H1 (cell line): ENCODE results near the gene BCAP31. TPM values are rescaled to one million over a fixed set of nuclear protein-coding genes. Genes with fewer than 3 reads are reported as not detected.
"Not testable (repeated sequence)": the region's sequence is repeated elsewhere in the genome, so short reads cannot be mapped to it uniquely, and the experiment has no call there.

ENCODE experiments used
- CTCF ChIA-PET: fragments of 300-600 bp; sonication (Branson Sonifier 250); formaldehyde crosslinking; loops from one replicate; lab custom pipeline; 2021; ENCODE audit not compliant: partially characterized antibody; lab: Charles Lee
- POLR2A ChIA-PET: fragments of 300-600 bp; sonication (Branson Sonifier 250); formaldehyde crosslinking; loops from one replicate; lab custom pipeline; 2021; ENCODE audit warnings: inconsistent platforms; ENCODE audit not compliant: partially characterized antibody; lab: Charles Lee
- DNase-seq, 2 experiments: peaks; one replicate each; pipeline versions ENCODE4 v3.0.0 to v3.0.0-alpha.2; 2010 to 2022; ENCODE audit warnings: low spot score in 2 of 2, low read depth in 1 of 2, mixed read lengths in 1 of 2
- FAIRE-seq: peaks from 2 replicates; lab custom pipeline; 2011; peaks lifted over from hg19 to GRCh38; lab: Jason Lieb, UNC
- H2AFZ ChIP-seq: 2 replicates; pipeline ENCODE4 v1.8.1; 2012; ENCODE audit warnings: low read length, inconsistent platforms
- H2AK5ac ChIP-seq: 2 replicates; pipeline ENCODE4 v1.6.1; 2013; ENCODE audit warnings: low read depth, low read length
- H2BK120ac ChIP-seq: replicated peaks from 2 replicates; pipeline ENCODE3; 2013; ENCODE audit warnings: low read depth, low read length, inconsistent platforms
- H2BK12ac ChIP-seq: 2 replicates; pipeline ENCODE4 v1.6.1; 2013; ENCODE audit warnings: low read depth, low read length
- H2BK15ac ChIP-seq: 2 replicates; pipeline ENCODE4 v1.6.1; 2013; ENCODE audit warnings: low read length
- H2BK20ac ChIP-seq: 2 replicates; pipeline ENCODE4 v1.6.1; 2013; ENCODE audit warnings: low read length
- H2BK5ac ChIP-seq: 2 replicates; pipeline ENCODE4 v1.6.1; 2013; ENCODE audit warnings: low read depth, low read length
- H3K14ac ChIP-seq: 2 replicates; pipeline ENCODE4 v1.6.1; 2013; ENCODE audit warnings: inconsistent platforms; ENCODE audit not compliant: insufficient read length
- H3K18ac ChIP-seq: 2 replicates; pipeline ENCODE4 v1.6.1; 2013; ENCODE audit warnings: low read length; ENCODE audit errors: extremely low read depth
- H3K23ac ChIP-seq: 2 replicates; pipeline ENCODE4 v1.6.1; 2013; ENCODE audit warnings: inconsistent platforms; ENCODE audit not compliant: insufficient read length
- H3K23me2 ChIP-seq: 2 replicates; pipeline ENCODE4 v1.6.1; 2013; ENCODE audit warnings: low read depth, low read length
- H3K27ac ChIP-seq: 2 replicates; pipeline ENCODE4 v1.6.1; 2011; ENCODE audit warnings: low read depth, low read length, inconsistent platforms
- H3K27me3 ChIP-seq, 4 experiments: replicated peaks in 1 of 4; 1 replicate in 1 of 4; 2 replicates in 3 of 4; pipeline versions ENCODE4 v1.6.1 to v1.8.1; 2011 to 2013; ENCODE audit warnings: low read length in 3 of 4, mild to moderate bottlenecking in 3 of 4, inconsistent platforms in 2 of 4, mixed read lengths in 2 of 4, moderate library complexity in 1 of 4; ENCODE audit not compliant: control insufficient read depth in 3 of 4, insufficient read depth in 3 of 4; ENCODE audit errors: extremely low read depth in 1 of 4
- H3K36me3 ChIP-seq, 4 experiments: 2 replicates each; pipeline versions ENCODE4 v1.6.1 to v1.8.1; 2011 to 2013; ENCODE audit warnings: mild to moderate bottlenecking in 4 of 4, low read length in 3 of 4, moderate library complexity in 2 of 4, control low read depth in 1 of 4, inconsistent platforms in 1 of 4; ENCODE audit not compliant: insufficient read depth in 4 of 4, control insufficient read depth in 2 of 4
- H3K4ac ChIP-seq: replicated peaks from 2 replicates; pipeline ENCODE3; 2013; ENCODE audit warnings: low read length, low read depth, mixed read lengths, inconsistent platforms; ENCODE audit not compliant: insufficient read length
- H3K4me1 ChIP-seq, 4 experiments: replicated peaks in 1 of 4; 1 replicate in 1 of 4; 2 replicates in 3 of 4; pipeline versions ENCODE4 v1.6.1 to v1.8.1; 2011 to 2013; ENCODE audit warnings: low read length in 3 of 4, inconsistent platforms in 2 of 4, mixed read lengths in 1 of 4; ENCODE audit not compliant: insufficient read depth in 4 of 4, control insufficient read depth in 3 of 4
- H3K4me2 ChIP-seq, 2 experiments: 2 replicates each; pipeline versions ENCODE4 v1.6.1 to v1.8.1; 2011 to 2013; ENCODE audit warnings: low read depth in 2 of 2, low read length in 2 of 2, control low read depth in 1 of 2, inconsistent platforms in 1 of 2, mild to moderate bottlenecking in 1 of 2; ENCODE audit not compliant: insufficient read depth in 1 of 2
- H3K4me3 ChIP-seq, 4 experiments: fragments of 200-600, 300-600 bp in 1 of 4; sonication (generic), shearing (Covaris generic), sonication (Bioruptor Twin) in 1 of 4; 2 replicates each; pipeline versions ENCODE4 v1.5.1 to v1.8.1; 2011 to 2016; ENCODE audit warnings: low read length in 4 of 4, low read depth in 3 of 4, control low read depth in 2 of 4, inconsistent platforms in 2 of 4, mild to moderate bottlenecking in 2 of 4, mixed read lengths in 1 of 4, moderate library complexity in 1 of 4; ENCODE audit not compliant: insufficient read depth in 2 of 4; ENCODE audit errors: extremely low read depth in 1 of 4
- H3K56ac ChIP-seq: replicated peaks from 2 replicates; pipeline ENCODE3; 2013; ENCODE audit warnings: low read depth, mild to moderate bottlenecking, mixed read lengths, low read length, inconsistent platforms; ENCODE audit not compliant: insufficient read length
- H3K79me1 ChIP-seq: 2 replicates; pipeline ENCODE4 v1.6.1; 2013; ENCODE audit warnings: low read depth, low read length, control low read depth
- H3K79me2 ChIP-seq, 2 experiments: 2 replicates each; pipeline versions ENCODE4 v1.6.1 to v1.8.1; 2012 to 2013; ENCODE audit warnings: low read length in 2 of 2, mild to moderate bottlenecking in 2 of 2, inconsistent platforms in 1 of 2; ENCODE audit not compliant: insufficient read depth in 2 of 2, control insufficient read depth in 1 of 2
- H3K9ac ChIP-seq, 4 experiments: replicated peaks in 1 of 4; 1 replicate in 1 of 4; 2 replicates in 3 of 4; pipeline versions ENCODE4 v1.6.1 to v1.8.1; 2011 to 2013; ENCODE audit warnings: low read depth in 3 of 4, low read length in 3 of 4, control low read depth in 2 of 4, mild to moderate bottlenecking in 2 of 4, moderate library complexity in 2 of 4, inconsistent platforms in 1 of 4; ENCODE audit errors: extremely low read depth in 1 of 4
- H3K9me3 ChIP-seq, 2 experiments: 2 replicates each; pipeline versions ENCODE4 v1.6.1 to v1.8.1; 2012 to 2013; ENCODE audit warnings: mild to moderate bottlenecking in 2 of 2, moderate library complexity in 2 of 2, control low read depth in 1 of 2, inconsistent platforms in 1 of 2, low read depth in 1 of 2, low read length in 1 of 2, mixed read lengths in 1 of 2; ENCODE audit not compliant: insufficient read depth in 2 of 2
- H4K20me1 ChIP-seq, 2 experiments: replicated peaks in 1 of 2; 2 replicates each; pipeline versions ENCODE3 to v1.8.1; 2011 to 2013; ENCODE audit warnings: inconsistent platforms in 2 of 2, low read length in 2 of 2, mild to moderate bottlenecking in 1 of 2; ENCODE audit not compliant: insufficient read depth in 2 of 2, control insufficient read depth in 1 of 2
- H4K5ac ChIP-seq: 2 replicates; pipeline ENCODE4 v1.6.1; 2013; ENCODE audit warnings: low read length, low read depth, mixed read lengths, inconsistent platforms; ENCODE audit not compliant: insufficient read length
- H4K8ac ChIP-seq: 2 replicates; pipeline ENCODE4 v1.8.0; 2013; ENCODE audit warnings: mild to moderate bottlenecking, moderate library complexity, low read length, inconsistent platforms; ENCODE audit not compliant: insufficient read depth; ENCODE audit errors: extremely low read depth
- H4K91ac ChIP-seq: replicated peaks from 2 replicates; pipeline ENCODE3; 2013; ENCODE audit warnings: low read length, mixed read lengths, inconsistent platforms; ENCODE audit not compliant: insufficient read length
- WGBS, 2 experiments: shearing (Covaris generic) in 1 of 2; methylation state at CpG; one replicate each; pipeline versions ENCODE4 v1.1.6 to v1.1.7; 2013 to 2015; ENCODE audit warnings: low lambda C conversion rate in 2 of 2, mixed read lengths in 2 of 2, inconsistent platforms in 1 of 2, low coverage in 1 of 2, missing lambda C conversion rate in 1 of 2; ENCODE audit not compliant: insufficient replicate concordance in 2 of 2, insufficient coverage in 1 of 2, insufficient read length in 1 of 2; ENCODE audit errors: extremely low coverage in 1 of 2, missing lambda C conversion rate in 1 of 2; 5-methylcytosine and 5-hydroxymethylcytosine counted together
- polyA plus RNA-seq, 7 experiments: library from polyadenylated mRNA; depleted of rRNA in 3 of 7; stranded (reverse) in 5 of 7; unstranded in 2 of 7; fragments of >200 nt in 5 of 7; fragments of 200-250 nt in 2 of 7; gene quantifications; 1 replicate in 5 of 7; 2 replicates in 1 of 7; 4 replicates in 1 of 7; pipeline versions ENCODE4 v1.2.1 to v1.2.3, GENCODE V29; 2011 to 2013; ENCODE audit warnings: missing spikeins in 2 of 7, mixed read lengths in 2 of 7
- total RNA-seq: library from RNA; stranded (reverse); fragmentation: NEBNext Ultra II Directional; extraction: Animal tissue kit (Norgen Biotek cat#: 25700); gene quantifications from 2 replicates; pipeline ENCODE4 v1.2.1, GENCODE V29; 2021

Gene BCAP31
- total and polyA plus RNA-seq, 2 of the 8 experiments (the other 6 are each of a cell fraction or from before 2014, with no cell fraction given): 136 to 159 TPM

DNA sequence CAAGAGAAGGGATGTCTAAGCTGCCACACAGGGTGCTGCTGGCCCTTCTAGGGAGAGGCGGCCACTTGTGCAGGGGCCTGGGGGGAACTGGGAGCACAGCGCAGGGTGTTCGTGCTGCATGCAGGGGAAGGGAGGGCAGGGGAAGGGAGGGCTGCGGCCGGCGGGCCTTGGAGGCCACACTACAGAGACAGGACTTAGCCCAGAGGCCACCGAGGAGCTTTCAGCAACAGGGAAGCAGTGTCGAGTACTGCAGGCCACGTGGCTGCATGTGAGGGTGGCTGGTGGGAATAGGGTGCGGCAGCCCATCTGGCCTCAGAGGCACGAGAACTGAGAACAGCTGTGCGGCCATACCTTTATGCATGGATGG lies 20.9 kb upstream of the BCAP31 start:
- H3K9ac ChIP-seq, H3K27ac ChIP-seq, H3K36me3 ChIP-seq, H3K4ac ChIP-seq, H3K23me2 ChIP-seq, H3K14ac ChIP-seq, H4K91ac ChIP-seq, H2BK120ac ChIP-seq, H3K79me1 ChIP-seq, H2AFZ ChIP-seq, H3K23ac ChIP-seq, H3K4me1 ChIP-seq, H2BK20ac ChIP-seq, H3K9me3 ChIP-seq, H2BK15ac ChIP-seq, DNase-seq, H4K5ac ChIP-seq, H2BK12ac ChIP-seq, H3K27me3 ChIP-seq, H2BK5ac ChIP-seq, H3K56ac ChIP-seq, FAIRE-seq, H3K79me2 ChIP-seq, H2AK5ac ChIP-seq, H4K20me1 ChIP-seq, H3K18ac ChIP-seq, H4K8ac ChIP-seq: not testable (repeated sequence)
- ChIA-PET CTCF (interaction anchor here (0.9 to 1.6 kb wide), 3 partner anchors 10 to 18 kb away, joined by 3 to 4 read pairs (median 4); no protein-coding TSS in a partner anchor), POLR2A (interaction anchor here (0.6 kb wide), 1 partner anchor 16 kb away, joined by 3 read pairs; no protein-coding TSS in a partner anchor)
- peak overlapping the region in 1 of 2 experiments; percentile 60; a peak in 2 of 4 replicates for H3K4me2 ChIP-seq
- peak overlapping the region in 1 of 4 experiments; percentile 60; a peak in 1 of 8 replicates for H3K4me3 ChIP-seq
- WGBS, 2 experiments: 100% methylated on average over 1 of the region's 12 CpGs; no CpG with 5 or more reads in 1 of the 2 experiments
